Measurements from ENCODE around the gene MISP3. TPM values are rescaled to one million over a fixed set of nuclear protein-coding genes. Genes with fewer than 3 reads are reported as not detected.
"Not testable (repeated sequence)": the region's sequence is repeated elsewhere in the genome, so short reads cannot be mapped to it uniquely, and the experiment has no call there.

MISP3 gene
- polyA plus RNA-seq, 1 donor from 2014 or later, result 8.2 TPM

DNA sequence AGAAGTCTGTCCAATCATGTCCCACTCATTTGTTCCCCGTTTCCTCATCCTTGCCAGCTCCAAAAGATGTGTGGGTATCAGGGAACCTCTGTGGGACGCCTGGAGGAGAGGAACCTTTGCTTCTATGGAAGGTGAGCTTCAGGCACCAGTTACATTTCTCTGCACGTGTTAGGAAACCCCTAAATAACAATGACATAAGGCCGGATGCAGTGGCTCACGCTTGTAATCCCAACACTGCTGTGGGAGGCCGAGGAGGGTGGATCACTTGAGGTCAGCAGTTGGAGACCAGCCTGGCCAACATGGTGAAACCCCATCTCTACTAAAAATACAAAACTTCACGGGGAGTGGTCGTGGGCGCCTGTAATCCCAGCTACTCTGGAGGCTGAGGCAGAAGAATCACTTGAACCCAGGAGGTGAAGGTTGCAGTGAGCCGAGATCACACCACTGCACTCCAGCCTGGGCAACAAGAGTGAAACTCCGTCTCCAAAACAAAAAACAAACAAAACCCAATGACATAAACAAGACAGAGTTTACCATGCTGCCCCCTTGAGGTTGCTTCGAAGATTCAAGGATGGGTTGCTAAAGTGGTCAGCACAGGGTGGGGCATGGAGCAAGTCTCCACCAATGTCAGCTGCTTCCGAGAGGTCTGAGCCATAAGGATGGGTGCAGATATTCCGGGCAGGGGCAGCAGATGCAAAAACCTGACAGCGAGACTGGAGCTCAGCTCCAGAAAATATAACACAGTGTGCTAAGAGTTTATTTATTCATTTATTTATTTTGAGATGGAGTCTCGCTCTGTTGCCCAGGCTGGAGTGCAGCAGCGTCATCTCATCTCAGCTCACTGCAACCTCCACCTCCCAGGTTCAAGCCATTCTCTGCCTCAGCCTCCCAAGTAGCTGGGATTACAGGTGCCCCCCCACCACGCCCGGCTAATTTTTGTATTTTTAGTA, 29.7 kb upstream of the MISP3 start:
- H3K36me3 ChIP-seq (ENCODE audit: insufficient read depth, low read length); H2AFZ ChIP-seq (ENCODE audit: low read depth, low read length); H3K27me3 ChIP-seq (ENCODE audit: insufficient read depth, low read depth, low read length); H3K4me3 ChIP-seq (ENCODE audit: low read length); H3K79me2 ChIP-seq (replicated peaks; ENCODE audit: insufficient read depth, low read length); H3K27ac ChIP-seq (ENCODE audit: low read length); H3F3A ChIP-seq (ENCODE audit: insufficient read depth, low read length, poor library complexity, severe bottlenecking); H3K9ac ChIP-seq (ENCODE audit: low read length); H3K9me2 ChIP-seq (ENCODE audit: insufficient read depth, low read length); H3K4me2 ChIP-seq (ENCODE audit: low read length); H3K9me3 ChIP-seq (ENCODE audit: low read length); H4K20me1 ChIP-seq (ENCODE audit: insufficient read depth): not testable (repeated sequence)
- TF ChIP-seq, protein P1, sequence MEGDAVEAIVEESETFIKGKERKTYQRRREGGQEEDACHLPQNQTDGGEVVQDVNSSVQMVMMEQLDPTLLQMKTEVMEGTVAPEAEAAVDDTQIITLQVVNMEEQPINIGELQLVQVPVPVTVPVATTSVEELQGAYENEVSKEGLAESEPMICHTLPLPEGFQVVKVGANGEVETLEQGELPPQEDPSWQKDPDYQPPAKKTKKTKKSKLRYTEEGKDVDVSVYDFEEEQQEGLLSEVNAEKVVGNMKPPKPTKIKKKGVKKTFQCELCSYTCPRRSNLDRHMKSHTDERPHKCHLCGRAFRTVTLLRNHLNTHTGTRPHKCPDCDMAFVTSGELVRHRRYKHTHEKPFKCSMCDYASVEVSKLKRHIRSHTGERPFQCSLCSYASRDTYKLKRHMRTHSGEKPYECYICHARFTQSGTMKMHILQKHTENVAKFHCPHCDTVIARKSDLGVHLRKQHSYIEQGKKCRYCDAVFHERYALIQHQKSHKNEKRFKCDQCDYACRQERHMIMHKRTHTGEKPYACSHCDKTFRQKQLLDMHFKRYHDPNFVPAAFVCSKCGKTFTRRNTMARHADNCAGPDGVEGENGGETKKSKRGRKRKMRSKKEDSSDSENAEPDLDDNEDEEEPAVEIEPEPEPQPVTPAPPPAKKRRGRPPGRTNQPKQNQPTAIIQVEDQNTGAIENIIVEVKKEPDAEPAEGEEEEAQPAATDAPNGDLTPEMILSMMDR (IDR thresholded peaks at IDR 0.05; ENCODE audit: poor library complexity, severe bottlenecking), result peak; percentile 45

DNA sequence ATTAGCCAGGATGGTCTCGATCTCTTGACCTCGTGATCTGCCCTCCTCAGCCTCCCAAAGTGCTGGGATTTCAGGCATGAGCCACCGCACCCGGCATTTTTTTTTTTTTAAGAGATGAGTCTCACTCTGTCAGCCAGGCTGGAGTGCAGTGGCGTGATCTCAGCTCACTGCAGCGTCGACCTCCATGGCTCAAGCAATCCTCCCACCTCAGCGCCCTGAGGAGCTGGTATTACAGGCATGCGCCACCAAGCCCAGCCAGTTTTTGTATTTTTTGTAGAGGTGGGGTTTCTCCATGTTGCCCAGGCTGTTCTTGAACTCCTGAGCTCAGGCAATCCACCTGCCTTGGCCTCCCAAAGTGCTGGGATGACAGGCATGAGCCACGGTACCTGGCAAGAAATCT, 24.7 kb upstream of the MISP3 start:
- not testable (repeated sequence) for H3K79me2 ChIP-seq (replicated peaks; ENCODE audit: insufficient read depth, low read length); H3K36me3 ChIP-seq (ENCODE audit: insufficient read depth, low read length); H3K4me3 ChIP-seq (ENCODE audit: low read length); H3K9me3 ChIP-seq (ENCODE audit: low read length); H3K27ac ChIP-seq (ENCODE audit: low read length); H2AFZ ChIP-seq (ENCODE audit: low read depth, low read length); H3K9me2 ChIP-seq (ENCODE audit: insufficient read depth, low read length); H3F3A ChIP-seq (ENCODE audit: insufficient read depth, low read length, poor library complexity, severe bottlenecking); H4K20me1 ChIP-seq (ENCODE audit: insufficient read depth); H3K4me2 ChIP-seq (ENCODE audit: low read length); H3K27me3 ChIP-seq (ENCODE audit: insufficient read depth, low read depth, low read length); H3K9ac ChIP-seq (ENCODE audit: low read length)

DNA sequence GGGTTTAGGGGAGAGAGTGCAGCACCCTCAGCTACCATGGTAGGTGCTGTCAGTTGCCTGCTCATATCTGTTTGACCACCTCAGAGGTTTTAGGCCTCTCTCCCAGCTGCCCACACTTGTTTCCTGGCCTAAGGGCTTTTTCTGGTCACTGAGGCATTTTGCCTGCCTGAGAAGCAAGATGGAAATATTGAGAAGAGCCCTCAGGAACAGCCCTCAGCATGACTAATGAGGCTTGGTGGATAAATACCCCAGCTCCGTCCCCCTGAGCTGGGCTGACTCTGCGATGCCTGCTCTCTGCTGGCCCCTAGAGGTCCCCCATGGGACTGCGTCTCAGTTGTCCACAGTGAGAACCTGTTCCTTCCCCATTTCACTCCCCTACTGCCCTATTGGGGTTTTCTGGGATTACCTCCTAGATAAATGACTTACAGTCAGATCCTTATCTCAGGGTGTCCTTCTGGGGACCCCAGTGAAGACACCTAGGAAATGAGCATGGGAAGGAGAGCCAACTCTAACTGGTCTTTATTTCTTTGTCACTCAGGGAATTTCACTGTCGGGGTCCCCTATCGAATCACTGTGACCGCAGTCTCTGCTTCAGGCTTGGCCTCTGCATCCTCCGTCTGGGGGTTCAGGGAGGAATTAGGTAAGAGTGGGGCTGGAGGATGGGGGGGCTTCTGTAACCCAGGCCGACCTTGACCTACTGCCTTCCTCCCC, 24.0 kb upstream of the MISP3 start:
- Histone ChIP-seq H3K9me3 (ENCODE audit: low read length) (no peaks in the 10 kb centered on the region), H3K9ac (ENCODE audit: low read length) (no peak overlapping the region), H3K9me2 (ENCODE audit: insufficient read depth, low read length) (no peaks in the 10 kb centered on the region), H3K27ac (ENCODE audit: low read length) (no peak overlapping the region), H2AFZ (ENCODE audit: low read depth, low read length) (no peak overlapping the region), H3K4me3 (ENCODE audit: low read length) (no peak overlapping the region), H3K36me3 (ENCODE audit: insufficient read depth, low read length) (no peaks in the 10 kb centered on the region), H3K79me2 (replicated peaks; ENCODE audit: insufficient read depth, low read length) (no peaks in the 10 kb centered on the region), H3K4me2 (ENCODE audit: low read length) (no peak overlapping the region), H4K20me1 (ENCODE audit: insufficient read depth) (no peaks in the 10 kb centered on the region), H3K27me3 (ENCODE audit: insufficient read depth, low read depth, low read length) (no peaks in the 10 kb centered on the region), H3F3A (ENCODE audit: insufficient read depth, low read length, poor library complexity, severe bottlenecking) (no peaks in the 10 kb centered on the region)
- TF ChIP-seq, protein P1 (IDR thresholded peaks at IDR 0.05; ENCODE audit: poor library complexity, severe bottlenecking), result peak; percentile 62
- no peak for TF ChIP-seq TAF1 (IDR thresholded peaks at IDR 0.05; ENCODE audit: low read depth)

DNA sequence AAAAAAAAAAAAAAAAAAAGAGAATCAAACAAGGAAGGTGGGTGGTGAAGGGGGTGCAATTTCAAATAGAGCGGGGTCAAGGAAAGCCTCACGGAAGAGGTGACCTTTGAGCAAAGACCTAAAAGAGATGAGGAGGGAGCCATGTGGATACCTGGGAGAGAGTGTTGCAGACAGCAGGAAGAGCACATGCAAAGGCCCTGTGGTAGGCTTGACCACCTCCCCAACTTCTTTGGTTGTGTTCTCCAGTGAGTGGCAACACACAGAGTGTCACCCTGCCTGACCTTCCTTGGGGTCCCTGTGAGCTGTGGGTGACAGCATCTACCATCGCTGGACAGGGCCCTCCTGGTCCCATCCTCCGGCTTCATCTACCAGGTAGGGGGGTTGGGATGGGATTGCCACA, 22.1 kb upstream of the MISP3 start:
- Histone ChIP-seq H4K20me1 (ENCODE audit: insufficient read depth) (no peaks in the 10 kb centered on the region), H3K27ac (ENCODE audit: low read length) (no peak overlapping the region), H3K4me3 (ENCODE audit: low read length) (no peak overlapping the region), H3K9me2 (ENCODE audit: insufficient read depth, low read length) (no peaks in the 10 kb centered on the region), H3K4me2 (ENCODE audit: low read length) (no peak overlapping the region), H3K9ac (ENCODE audit: low read length) (no peak overlapping the region), H3F3A (ENCODE audit: insufficient read depth, low read length, poor library complexity, severe bottlenecking) (no peaks in the 10 kb centered on the region), H3K36me3 (ENCODE audit: insufficient read depth, low read length) (no peaks in the 10 kb centered on the region), H3K9me3 (ENCODE audit: low read length) (no peaks in the 10 kb centered on the region), H2AFZ (ENCODE audit: low read depth, low read length) (no peak overlapping the region), H3K79me2 (replicated peaks; ENCODE audit: insufficient read depth, low read length) (no peaks in the 10 kb centered on the region), H3K27me3 (ENCODE audit: insufficient read depth, low read depth, low read length) (no peaks in the 10 kb centered on the region)
- TF ChIP-seq, protein P1 (IDR thresholded peaks at IDR 0.05; ENCODE audit: poor library complexity, severe bottlenecking), result no peak
- TF ChIP-seq SMC3 (conservative IDR thresholded peaks at IDR 0.05; ENCODE audit: poor library complexity), result no peak
- TF ChIP-seq EZH2 (IDR thresholded peaks at IDR 0.05; ENCODE audit: borderline replicate concordance, insufficient read depth, low read length, poor library complexity, severe bottlenecking), result no peak
- TF ChIP-seq POLR2AphosphoS5 (IDR thresholded peaks at IDR 0.05), result no peak

Data from neural cell (in vitro differentiated cells).